ENCODE measurements around the gene PLEKHH1.

Gene PLEKHH1

DNA sequence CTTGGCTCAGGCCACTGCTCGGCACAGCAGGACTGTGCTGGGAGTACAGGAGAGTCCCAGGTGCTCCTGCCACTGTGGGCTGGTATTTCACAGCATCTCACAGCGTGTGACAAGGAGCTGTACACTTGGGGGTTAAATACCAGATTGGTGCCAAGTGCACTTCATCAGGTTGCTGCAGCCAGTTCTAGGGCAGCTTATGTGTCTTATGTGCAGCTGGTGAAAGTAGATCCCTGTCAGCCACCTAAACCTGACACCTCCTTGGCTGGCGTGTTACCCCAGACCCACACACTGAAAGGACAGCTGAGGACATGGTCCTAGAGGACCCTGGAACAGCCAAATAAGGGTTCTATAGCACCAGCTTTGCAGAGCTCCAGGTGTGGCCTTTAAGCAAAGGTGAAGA is 18.9 kb downstream of the PLEKHH1 start:
- no peak overlapping the region for H3K4me3 Mint-ChIP-seq
- no peaks in the 10 kb centered on the region for H3K36me3 Mint-ChIP-seq
- H3K4me1 Mint-ChIP-seq: no peaks in the 10 kb centered on the region
- DNase-seq: no peak
- H3K27ac Mint-ChIP-seq: no peak overlapping the region
- peaks cover 40% of the 10 kb centered on the region for H3K27me3 Mint-ChIP-seq
- no peaks in the 10 kb centered on the region for H3K9me3 Mint-ChIP-seq
- CTCF ChIA-PET: interaction anchor here (1.4 to 2.5 kb wide), 3 partner anchors 19 to 132 kb away, joined by 4 to 9 read pairs (median 8); no protein-coding TSS in a partner anchor

DNA sequence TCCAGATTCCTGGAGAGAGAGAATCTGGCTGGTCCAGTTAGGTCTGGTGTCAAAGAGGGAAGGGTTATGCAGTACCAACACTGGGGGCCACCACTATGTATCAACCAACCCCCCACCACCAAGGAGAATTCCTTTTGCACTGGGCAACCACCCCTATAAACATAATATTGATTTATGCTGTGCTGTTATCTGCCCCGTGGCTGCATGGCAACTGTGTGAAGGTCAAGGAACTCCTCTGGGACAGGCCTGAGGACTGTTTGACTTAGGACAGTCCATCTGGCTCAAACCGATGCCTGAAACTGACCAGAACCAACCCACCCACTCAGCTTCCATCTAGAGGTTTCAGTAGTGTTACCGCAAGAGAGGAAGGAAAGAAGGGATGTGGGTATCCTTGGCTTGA is 20.5 kb downstream of the PLEKHH1 start:
- CTCF ChIA-PET: no interaction called here
- no peak overlapping the region for H3K4me3 Mint-ChIP-seq
- H3K27me3 Mint-ChIP-seq: peaks cover 36% of the 10 kb centered on the region
- H3K36me3 Mint-ChIP-seq: no peaks in the 10 kb centered on the region
- no peaks in the 10 kb centered on the region for H3K4me1 Mint-ChIP-seq
- H3K9me3 Mint-ChIP-seq: no peaks in the 10 kb centered on the region
- H3K27ac Mint-ChIP-seq: no peak overlapping the region
- no peak for DNase-seq

DNA sequence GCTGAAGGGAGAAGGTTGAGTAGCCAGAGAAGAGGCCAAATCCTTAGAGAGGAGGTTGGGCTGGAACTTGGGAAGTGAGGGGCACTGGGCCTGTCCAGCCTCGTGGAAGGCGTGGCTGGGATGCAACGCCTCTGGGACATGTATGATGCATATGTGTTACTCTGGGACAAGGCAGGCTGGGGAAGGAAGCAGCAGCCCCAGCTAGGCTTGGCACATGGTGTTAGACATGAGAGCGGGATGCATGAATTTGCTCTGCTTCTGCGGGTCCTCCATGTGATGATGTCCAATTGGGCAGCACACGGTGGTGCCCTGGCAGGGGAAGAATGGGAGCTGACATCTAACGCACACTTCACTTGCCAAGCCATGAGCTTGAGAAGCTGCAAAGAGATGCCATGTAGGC is 21.3 kb downstream of the PLEKHH1 start:
- Mint-ChIP-seq H3K4me3 (no peak overlapping the region), H3K9me3 (no peaks in the 10 kb centered on the region), H3K27me3 (peaks cover 32% of the 10 kb centered on the region), H3K36me3 (no peaks in the 10 kb centered on the region), H3K4me1 (no peaks in the 10 kb centered on the region), H3K27ac (no peak overlapping the region)
- CTCF ChIA-PET: interaction anchor here (1.3 to 1.5 kb wide), 2 partner anchors 11 to 17 kb away, joined by 4 to 5 read pairs; no protein-coding TSS in a partner anchor
- no peak for DNase-seq

DNA sequence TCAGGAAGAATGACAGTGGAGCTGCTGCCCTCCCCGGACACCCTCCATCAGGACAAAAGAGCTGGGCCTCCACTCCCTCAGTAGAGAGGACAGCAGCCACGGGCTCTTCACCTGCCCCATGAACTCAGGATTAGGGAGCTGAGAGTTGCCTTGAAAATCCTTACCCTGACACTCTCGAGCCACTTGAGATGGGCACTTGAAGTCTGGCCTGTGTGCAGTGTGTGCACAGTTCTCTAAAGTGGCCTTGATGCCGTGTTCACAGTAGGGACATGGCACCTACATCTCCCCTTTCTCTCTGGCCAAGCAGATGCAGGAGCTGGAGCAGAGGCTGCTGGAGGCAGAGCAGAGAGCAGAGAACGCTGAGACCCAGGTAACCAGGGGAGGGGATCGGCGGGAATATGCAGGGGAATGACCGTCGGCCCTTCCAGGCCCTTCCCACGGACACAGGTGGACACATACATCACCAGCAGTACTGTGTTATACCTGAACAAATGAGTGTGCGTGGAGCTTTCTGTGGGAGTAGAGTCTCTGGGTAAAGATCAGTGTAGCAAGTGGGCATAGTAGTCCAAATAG is 22.5 kb downstream of the PLEKHH1 start:
- no peaks in the 10 kb centered on the region for H3K9me3 Mint-ChIP-seq
- no peak for DNase-seq
- H3K27me3 Mint-ChIP-seq: peaks cover 28% of the 10 kb centered on the region
- CTCF ChIA-PET: interaction anchor here (1.3 to 2.8 kb wide), 3 partner anchors 10 to 15 kb away, joined by 4 to 13 read pairs (median 5); no protein-coding TSS in a partner anchor
- no peak overlapping the region for H3K27ac Mint-ChIP-seq
- no peaks in the 10 kb centered on the region for H3K36me3 Mint-ChIP-seq
- H3K4me3 Mint-ChIP-seq: no peak overlapping the region
- no peaks in the 10 kb centered on the region for H3K4me1 Mint-ChIP-seq

DNA sequence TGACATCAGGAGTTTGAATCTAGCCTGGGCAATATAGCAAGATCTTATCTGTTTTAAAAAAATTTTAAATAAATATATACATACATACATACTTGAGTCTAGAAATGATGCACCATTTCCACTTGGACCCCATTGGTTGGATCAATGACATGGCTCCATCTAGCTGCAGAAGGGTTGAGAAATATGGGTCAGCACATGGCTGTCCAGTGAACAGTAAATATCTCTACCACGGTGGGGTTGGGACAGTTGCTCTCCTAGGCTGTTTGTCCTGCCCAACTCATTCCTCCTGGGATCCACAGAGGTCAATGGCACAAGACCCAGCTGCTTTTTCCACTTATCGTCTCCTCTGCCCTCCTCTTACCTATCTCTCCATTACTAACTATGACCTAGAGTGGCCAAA is 23.6 kb downstream of the PLEKHH1 start:
- no peak for DNase-seq
- Mint-ChIP-seq H3K27ac (no peak overlapping the region), H3K36me3 (no peaks in the 10 kb centered on the region), H3K27me3 (peaks cover 28% of the 10 kb centered on the region), H3K4me1 (no peaks in the 10 kb centered on the region), H3K4me3 (no peak overlapping the region), H3K9me3 (no peaks in the 10 kb centered on the region)
- CTCF ChIA-PET: interaction anchor here (2.5 to 2.8 kb wide), 2 partner anchors 14 to 30 kb away, joined by 9 to 13 read pairs; no protein-coding TSS in a partner anchor

DNA sequence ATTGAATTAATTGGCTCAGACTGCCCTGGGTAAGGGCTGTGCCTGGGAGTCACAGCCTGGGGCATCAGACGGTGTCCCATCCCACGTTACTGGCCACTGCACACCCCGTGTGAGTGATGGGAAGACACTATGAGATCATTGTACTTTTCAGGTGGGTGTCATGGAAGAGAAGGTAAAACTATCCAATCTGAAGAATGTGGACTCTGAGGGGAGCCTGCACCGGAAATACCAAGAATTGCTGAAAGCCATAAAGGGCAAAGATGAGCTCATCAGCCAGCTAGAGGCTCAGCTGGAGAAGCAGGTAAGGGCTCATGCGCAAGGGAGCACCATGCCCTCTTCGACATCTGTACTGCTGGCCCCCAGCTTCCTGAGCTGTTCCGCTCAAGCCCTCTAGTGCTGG is 24.0 kb downstream of the PLEKHH1 start:
- peaks cover 32% of the 10 kb centered on the region for H3K27me3 Mint-ChIP-seq
- H3K4me1 Mint-ChIP-seq: no peaks in the 10 kb centered on the region
- CTCF ChIA-PET: interaction anchor here (2.0 to 2.8 kb wide), 3 partner anchors 14 to 130 kb away, joined by 8 to 13 read pairs (median 9); no protein-coding TSS in a partner anchor
- no peak for DNase-seq
- no peaks in the 10 kb centered on the region for H3K36me3 Mint-ChIP-seq
- H3K27ac Mint-ChIP-seq: no peak overlapping the region
- no peak overlapping the region for H3K4me3 Mint-ChIP-seq
- H3K9me3 Mint-ChIP-seq: no peaks in the 10 kb centered on the region

DNA sequence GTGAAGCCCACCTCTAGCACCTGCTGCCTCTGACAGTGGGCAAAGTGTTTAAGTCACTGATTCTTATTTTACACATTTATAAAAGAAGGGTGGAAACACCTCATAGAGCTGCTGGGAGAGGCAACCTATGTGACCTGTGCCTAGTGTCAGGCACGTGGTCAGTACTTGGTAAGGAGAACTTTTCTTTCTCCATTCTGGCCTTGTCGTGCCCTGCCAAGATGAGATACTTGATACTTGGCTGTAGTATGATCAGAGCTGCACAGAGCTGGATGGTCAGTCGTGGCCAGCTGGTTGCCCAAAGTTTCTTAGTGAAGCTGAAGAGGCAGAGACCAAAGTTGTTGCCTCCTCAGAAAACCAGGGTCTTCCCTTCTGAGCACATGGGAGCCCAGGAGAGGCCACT is 24.6 kb downstream of the PLEKHH1 start:
- H3K4me3 Mint-ChIP-seq: no peak overlapping the region
- peaks cover 32% of the 10 kb centered on the region for H3K27me3 Mint-ChIP-seq
- CTCF ChIA-PET: interaction anchor here (2.0 to 2.8 kb wide), 3 partner anchors 13 to 130 kb away, joined by 8 to 13 read pairs (median 9); no protein-coding TSS in a partner anchor
- H3K9me3 Mint-ChIP-seq: no peaks in the 10 kb centered on the region
- no peaks in the 10 kb centered on the region for H3K4me1 Mint-ChIP-seq
- no peak for DNase-seq
- H3K27ac Mint-ChIP-seq: no peak overlapping the region
- H3K36me3 Mint-ChIP-seq: no peaks in the 10 kb centered on the region

DNA sequence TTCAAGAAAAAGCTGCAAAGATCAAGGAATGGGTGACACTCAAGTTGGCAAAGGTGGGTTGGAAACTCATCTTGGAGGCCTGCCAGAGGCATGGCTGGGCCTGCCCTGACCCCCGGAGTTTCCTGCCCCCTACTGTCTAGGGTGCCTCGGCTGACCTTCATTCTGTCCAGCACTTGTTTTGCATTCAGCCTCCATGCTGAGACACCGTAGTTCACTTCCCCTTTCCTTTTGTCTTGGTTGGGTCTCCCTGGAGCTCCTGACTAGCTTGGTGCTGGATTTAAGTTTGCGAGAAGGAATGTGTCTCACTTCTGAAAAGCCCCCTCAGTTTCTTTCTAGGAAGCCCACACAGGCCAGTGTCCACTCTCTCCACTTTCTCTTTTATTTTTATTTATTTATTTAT is 26.5 kb downstream of the PLEKHH1 start:
- DNase-seq: no peak
- Mint-ChIP-seq H3K27me3 (peaks cover 16% of the 10 kb centered on the region), H3K36me3 (no peaks in the 10 kb centered on the region), H3K4me3 (no peak overlapping the region), H3K9me3 (no peaks in the 10 kb centered on the region), H3K4me1 (no peaks in the 10 kb centered on the region), H3K27ac (no peak overlapping the region)
- CTCF ChIA-PET: no interaction called here

DNA sequence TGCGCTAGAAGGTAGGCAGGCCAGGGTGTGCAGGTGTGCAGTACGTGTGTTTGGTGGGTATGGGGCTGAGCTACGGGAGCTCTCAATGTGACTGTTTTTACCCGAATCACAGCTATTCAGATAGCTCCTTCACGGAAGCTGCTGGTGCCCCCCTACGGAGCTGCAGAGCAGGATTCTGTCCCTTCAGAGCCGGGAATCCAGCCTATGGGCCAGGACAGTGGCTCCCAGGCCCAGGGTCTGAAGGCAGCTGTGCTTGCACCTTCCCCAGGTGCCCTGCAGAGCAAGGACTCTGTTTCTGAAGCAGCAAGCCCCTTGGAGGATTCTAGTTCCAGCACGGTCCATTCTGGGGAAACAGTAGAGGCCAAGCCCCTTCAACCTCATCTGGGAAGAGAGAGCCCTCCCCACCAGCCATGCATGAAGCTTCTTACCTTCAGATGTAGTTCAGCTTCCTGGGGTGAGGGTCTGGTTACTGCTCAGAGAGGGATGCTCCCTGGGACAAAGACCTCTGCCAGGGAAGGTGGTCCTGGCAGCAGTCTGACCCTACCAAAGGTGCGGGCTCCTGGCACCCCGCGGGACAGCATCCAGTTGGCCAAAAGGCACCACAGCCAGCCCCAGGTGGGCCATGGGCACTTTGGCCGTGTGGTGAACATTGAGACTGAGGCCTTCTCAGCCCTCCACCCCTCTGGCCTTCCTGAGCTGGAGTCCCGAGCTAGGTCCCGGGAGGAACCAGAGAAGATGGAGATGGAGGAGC is 29.1 kb downstream of the PLEKHH1 start:
- DNase-seq: no peak
- Mint-ChIP-seq H3K36me3 (no peaks in the 10 kb centered on the region), H3K27ac (no peak overlapping the region), H3K27me3 (peaks cover 11% of the 10 kb centered on the region), H3K9me3 (no peaks in the 10 kb centered on the region), H3K4me3 (no peak overlapping the region), H3K4me1 (no peaks in the 10 kb centered on the region)
- CTCF ChIA-PET: interaction anchor here (0.7 to 4.0 kb wide), 5 partner anchors 9 to 142 kb away, joined by 3 to 16 read pairs (median 7); no protein-coding TSS in a partner anchor

DNA sequence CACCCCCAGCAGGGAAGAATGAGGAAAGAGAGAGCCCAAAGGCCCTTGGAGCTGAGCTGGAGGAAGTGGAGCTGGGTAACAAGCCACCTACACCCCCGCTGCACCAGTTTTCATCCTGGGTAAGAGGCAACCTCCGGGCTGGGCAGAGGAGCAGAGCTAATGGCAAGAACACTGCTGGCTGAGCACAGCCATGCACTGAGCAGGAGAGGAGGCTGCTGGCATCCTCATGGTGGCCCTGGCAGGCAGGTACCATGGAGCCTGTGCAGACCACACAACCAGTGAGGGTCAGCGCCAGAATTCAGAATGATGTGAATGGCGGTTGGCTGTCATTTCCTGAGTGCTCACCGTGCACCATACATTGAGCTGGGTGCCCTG is 29.7 kb downstream of the PLEKHH1 start:
- CTCF ChIA-PET: interaction anchor here (1.4 to 4.0 kb wide), 4 partner anchors 9 to 143 kb away, joined by 3 to 16 read pairs (median 8); no protein-coding TSS in a partner anchor
- no peak for DNase-seq
- H3K9me3 Mint-ChIP-seq: no peaks in the 10 kb centered on the region
- H3K4me3 Mint-ChIP-seq: no peak overlapping the region
- no peaks in the 10 kb centered on the region for H3K4me1 Mint-ChIP-seq
- H3K27me3 Mint-ChIP-seq: peaks cover 16% of the 10 kb centered on the region
- no peak overlapping the region for H3K27ac Mint-ChIP-seq
- no peaks in the 10 kb centered on the region for H3K36me3 Mint-ChIP-seq

DNA sequence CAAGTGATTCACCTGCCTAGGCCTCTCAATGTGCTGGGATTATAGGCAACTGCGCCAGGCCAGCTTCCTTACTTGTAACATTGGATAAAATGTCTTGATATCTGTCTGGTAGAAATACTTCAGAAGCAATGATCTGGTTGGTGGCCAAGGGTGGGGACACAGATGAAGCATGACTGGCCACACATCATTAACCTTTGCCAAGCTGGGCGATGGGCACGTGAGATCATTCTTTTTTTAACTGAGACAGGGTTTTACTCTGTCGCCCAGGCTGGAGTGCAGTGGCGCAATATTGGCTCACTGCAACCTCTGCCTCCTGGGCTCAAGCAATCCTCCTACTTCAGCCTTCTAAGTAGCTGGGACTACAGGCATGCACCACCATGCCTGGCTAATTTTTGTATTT is 31.1 kb downstream of the PLEKHH1 start:
- H3K27me3 Mint-ChIP-seq: peaks cover 10% of the 10 kb centered on the region
- no peak for DNase-seq

DNA sequence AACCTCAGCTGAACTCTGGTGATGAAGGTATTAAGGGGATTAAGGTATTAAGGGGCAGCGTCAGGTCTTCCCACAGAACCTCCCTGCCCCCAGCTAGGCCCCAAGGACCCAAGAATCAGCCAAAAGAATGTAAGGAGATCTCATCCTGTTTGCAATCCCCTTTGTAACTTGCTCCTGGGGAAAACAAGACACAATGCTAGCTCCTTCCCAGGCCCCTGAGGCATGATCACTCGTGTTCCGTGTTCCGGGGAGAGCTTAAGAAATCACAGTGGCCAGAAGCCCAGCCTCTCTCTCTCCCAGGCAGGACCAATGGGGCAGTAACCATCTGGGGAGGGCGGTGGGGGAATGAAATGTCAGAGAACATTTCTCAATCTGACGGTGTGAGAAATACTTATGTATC is 33.8 kb downstream of the PLEKHH1 start:
- no peak overlapping the region for H3K27ac Mint-ChIP-seq
- no peaks in the 10 kb centered on the region for H3K9me3 Mint-ChIP-seq
- DNase-seq: no peak
- CTCF ChIA-PET: interaction anchor here (1.2 to 10.3 kb wide), 3 partner anchors 10 to 139 kb away, joined by 3 to 206 read pairs (median 15); no protein-coding TSS in a partner anchor
- no peak overlapping the region for H3K4me3 Mint-ChIP-seq
- H3K4me1 Mint-ChIP-seq: no peaks in the 10 kb centered on the region
- H3K36me3 Mint-ChIP-seq: no peaks in the 10 kb centered on the region
- H3K27me3 Mint-ChIP-seq: peaks cover 15% of the 10 kb centered on the region

More for the DNA sequence above, 31.1 kb downstream of the PLEKHH1 start:
- H3K9me3 Mint-ChIP-seq: no peaks in the 10 kb centered on the region
- no peaks in the 10 kb centered on the region for H3K4me1 Mint-ChIP-seq
- no peaks in the 10 kb centered on the region for H3K36me3 Mint-ChIP-seq
- CTCF ChIA-PET: interaction anchor here (1.0 to 10.3 kb wide), 3 partner anchors 7 to 136 kb away, joined by 3 to 206 read pairs (median 16); no protein-coding TSS in a partner anchor
- H3K27ac Mint-ChIP-seq: no peak overlapping the region
- H3K4me3 Mint-ChIP-seq: no peak overlapping the region

DNA sequence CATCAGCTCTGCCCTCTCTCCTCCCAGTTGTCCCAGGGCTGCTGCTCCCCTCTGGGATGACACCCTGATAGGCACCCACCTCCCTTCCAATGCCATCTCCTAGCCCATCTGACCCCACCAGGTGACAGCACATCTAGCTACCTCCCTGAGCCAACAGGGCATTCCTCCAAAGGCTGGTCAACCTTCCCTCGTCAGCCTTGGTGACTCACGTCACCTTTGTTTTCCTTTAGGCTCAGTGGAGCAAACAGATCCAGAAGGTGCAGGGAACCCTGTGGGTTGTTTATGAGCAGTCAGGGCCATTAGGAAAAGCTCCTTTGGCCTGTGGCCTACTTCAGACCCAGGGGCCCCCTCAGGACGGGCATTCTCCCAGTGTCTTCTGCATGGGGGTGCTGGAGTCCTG is 34.6 kb downstream of the PLEKHH1 start:
- H3K4me1 Mint-ChIP-seq: no peaks in the 10 kb centered on the region
- no peaks in the 10 kb centered on the region for H3K9me3 Mint-ChIP-seq
- H3K27me3 Mint-ChIP-seq: peaks cover 12% of the 10 kb centered on the region
- H3K36me3 Mint-ChIP-seq: no peaks in the 10 kb centered on the region
- DNase-seq: no peak
- no peak overlapping the region for H3K27ac Mint-ChIP-seq
- CTCF ChIA-PET: interaction anchor here (1.2 to 10.3 kb wide), 3 partner anchors 9 to 140 kb away, joined by 3 to 206 read pairs (median 15); no protein-coding TSS in a partner anchor
- H3K4me3 Mint-ChIP-seq: no peak overlapping the region

DNA sequence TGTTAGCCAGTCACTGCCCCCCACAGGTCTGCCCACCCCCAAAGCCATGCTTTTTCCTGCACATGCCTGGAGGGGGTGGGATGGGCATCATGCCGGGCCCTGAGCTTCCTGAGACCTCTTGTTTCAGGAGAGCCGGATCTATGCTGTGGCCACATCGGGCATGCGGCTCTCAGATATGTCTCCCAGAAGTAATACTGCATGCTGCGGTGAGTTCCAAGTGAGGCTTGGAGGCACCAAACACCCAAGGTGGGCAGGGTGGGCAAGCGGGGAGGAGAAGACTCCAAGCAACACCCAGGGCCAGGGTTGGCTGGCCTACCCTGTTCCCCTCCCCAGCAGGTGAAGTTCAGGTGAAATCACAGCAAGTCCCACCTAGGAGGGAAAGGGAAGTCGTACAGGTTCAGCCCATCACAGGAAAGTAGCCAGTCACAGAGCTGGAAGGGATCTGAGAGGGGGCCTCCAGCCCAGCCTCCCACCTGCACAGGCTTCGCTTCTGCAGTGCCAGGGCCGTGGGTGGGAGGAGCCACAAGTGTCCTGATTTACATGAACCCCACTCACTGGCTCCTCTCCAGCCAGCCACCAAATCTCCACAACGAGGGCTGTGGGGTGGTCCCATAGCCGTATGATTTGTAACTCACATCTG is 36.0 kb downstream of the PLEKHH1 start:
- no peaks in the 10 kb centered on the region for H3K9me3 Mint-ChIP-seq
- H3K27ac Mint-ChIP-seq: no peak overlapping the region
- no peak overlapping the region for H3K4me3 Mint-ChIP-seq
- no peaks in the 10 kb centered on the region for H3K36me3 Mint-ChIP-seq
- peaks cover 12% of the 10 kb centered on the region for H3K27me3 Mint-ChIP-seq
- no peaks in the 10 kb centered on the region for H3K4me1 Mint-ChIP-seq
- no peak for DNase-seq
- CTCF ChIA-PET: interaction anchor here (3.7 to 10.3 kb wide), 3 partner anchors 12 to 141 kb away, joined by 13 to 206 read pairs (median 79); no protein-coding TSS in a partner anchor
